Measurements from ENCODE around the gene IRAK1. TPM values are rescaled to one million over a fixed set of nuclear protein-coding genes. Genes with fewer than 3 reads are reported as not detected.

The IRAK1 gene
- total RNA-seq, 2 donors from 2014 or later: 75.3 to 92.5 TPM

DNA sequence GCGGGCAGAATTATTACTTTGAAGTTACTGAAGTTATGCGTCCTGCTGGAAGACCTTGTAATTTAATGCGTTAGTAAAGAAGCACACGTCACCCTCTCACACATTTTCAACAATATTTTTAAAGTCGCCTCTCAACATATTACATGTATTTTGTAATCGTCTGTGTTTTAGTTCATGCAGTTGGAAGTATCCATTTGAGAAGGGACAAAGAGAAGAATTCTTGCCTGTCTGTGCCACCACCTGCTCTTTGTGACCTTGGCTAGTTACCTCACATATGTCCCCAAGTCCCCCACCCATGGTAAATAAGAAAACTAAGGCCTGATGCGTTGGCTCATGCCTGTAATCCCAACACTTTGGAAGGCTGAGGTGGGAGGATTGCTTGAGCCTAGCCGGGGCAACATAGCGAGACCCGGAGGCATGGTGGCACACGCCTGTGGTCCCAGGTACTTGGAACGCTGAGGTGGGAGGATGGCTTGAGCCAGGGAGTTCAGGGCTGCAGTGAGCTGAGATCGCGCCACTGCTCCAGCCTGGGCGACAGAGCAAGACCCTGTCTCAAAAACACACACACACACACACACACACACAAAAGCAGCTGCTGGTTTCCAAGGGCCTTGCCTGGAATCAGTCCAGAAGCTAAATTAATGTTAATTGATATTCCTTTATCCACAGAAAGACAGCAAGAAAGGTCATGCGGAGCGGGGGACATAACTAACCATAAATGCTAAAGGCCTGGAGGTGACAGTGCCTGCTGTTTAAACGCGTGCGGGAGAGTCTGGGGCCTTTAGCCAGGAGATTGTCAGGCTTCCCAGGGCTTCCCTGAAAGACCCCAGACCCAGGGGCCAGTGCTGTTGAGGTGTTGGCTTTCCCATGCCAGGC is 46.3 kb downstream of the IRAK1 start:
- Mint-ChIP-seq H3K36me3 (ENCODE audit: low read depth) (peaks cover 2% of the 10 kb centered on the region), H3K27ac (peak overlapping the region; percentile 81), H3K27me3 (no peaks in the 10 kb centered on the region), H3K4me1 (peaks cover 13% of the 10 kb centered on the region), H3K4me3 (peak overlapping the region; percentile 85)
- DNase-seq: no peak
- H3K9me3 ChIP-seq (ENCODE audit: control insufficient read depth, low read length, poor library complexity, severe bottlenecking): no peaks in the 10 kb centered on the region
- no peak for ATAC-seq

DNA sequence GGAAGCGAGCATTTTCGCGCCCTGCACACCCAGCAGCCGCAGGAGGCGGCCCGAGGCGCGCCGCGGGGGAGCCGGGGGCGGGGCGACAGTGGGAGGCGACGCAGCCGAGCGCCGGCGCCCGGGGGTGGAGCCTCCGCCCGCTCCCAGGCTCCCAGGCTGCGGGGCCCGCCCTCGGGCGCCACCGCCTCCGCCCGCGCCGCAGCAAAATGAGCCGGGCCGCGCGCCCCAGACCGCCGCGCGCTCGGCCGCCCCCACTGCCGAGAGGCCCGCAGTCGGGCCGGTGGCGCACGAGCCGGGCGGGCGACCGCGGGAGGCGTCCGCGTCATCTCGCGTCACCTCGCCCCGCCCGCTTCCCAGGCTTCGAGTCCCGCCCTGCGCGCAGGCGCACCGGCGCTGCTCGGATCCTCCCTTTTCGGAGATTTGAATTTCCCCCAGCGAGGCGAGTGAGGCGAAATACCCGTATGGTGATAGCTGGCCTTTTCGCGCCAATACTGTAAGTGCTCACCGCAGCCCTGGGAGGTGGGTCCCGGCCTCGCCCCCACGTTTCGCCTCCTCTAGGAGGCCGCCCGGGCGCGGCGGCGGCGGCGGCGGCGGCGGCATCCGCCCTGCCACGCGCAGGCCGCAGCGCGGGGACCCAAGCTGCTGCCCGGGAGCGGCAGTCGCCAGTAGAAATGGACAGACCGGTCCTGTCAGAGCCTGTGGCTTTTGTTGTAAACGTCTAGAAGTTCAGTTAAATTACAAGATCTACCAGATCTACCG is 47.2 kb downstream of the IRAK1 start, which contains the start of gene TMEM187:
TMEM187 (plus strand) TSS at position 387 of the 759 bp plus-strand sequence. CDS start 9,309 bp downstream, outside the sequence.
- Mint-ChIP-seq H3K4me1 (peaks cover 20% of the 10 kb centered on the region), H3K27ac (peak within 1 kb of the TSS; percentile 99), H3K27me3 (no peaks in the 10 kb centered on the region), H3K4me3 (peak within 1 kb of the TSS; percentile 99), H3K36me3 (ENCODE audit: low read depth) (peaks cover 2% of the 10 kb centered on the region)
- peak; percentile 77 to 83 (median 81) for DNase-seq
- H3K9me3 ChIP-seq (ENCODE audit: control insufficient read depth, low read length, poor library complexity, severe bottlenecking): no peaks in the 10 kb centered on the region
- peak; percentile 62 for ATAC-seq

DNA sequence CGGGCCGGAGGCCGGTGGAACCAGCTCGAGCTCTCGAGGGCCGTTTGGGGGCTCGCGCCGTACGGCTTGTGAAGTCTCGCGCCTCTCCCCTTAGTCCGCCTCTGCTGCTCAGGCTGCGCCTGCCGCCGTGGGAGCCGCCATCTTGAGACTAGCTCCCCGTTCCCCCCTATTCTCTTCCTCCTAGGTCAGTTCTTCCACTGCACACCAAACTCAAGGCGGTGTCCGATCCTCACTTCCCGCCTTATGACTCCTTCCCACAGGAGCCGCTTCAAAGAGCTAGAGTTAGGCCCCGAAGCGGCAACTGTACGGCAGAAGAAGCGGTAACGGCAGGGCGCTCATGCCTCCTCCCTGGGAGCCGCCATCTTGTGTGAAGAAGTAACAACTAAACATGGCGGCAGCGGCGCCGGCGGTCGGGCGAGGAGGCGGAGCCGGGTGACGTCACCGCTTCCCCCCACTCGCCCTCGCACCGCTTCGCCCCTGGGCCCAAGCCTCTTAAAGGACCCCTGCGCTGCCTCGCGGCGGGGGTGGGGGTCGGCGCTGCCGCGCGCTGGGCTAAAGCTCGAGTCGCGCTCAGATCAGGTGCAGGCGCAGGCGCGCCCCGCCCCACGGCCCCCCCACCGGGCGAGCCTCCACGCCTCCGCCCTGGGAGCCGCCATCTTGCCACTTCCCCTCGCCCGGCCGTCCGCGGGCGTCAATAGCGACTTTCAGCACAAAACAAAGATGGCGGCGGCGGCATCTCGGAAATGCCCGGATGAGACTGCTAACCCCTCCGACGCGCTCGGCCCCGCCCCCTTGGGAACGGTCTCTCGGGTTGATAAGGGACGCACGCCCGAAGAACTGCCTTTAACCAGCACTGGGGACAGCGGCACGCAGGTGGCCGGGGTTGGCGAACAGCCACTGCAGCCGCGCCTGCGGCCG is 48.0 kb downstream of the IRAK1 start, which contains the start of gene HCFC1:
HCFC1 (minus strand) TSS at position 369 of the 918 bp plus-strand sequence. CDS start 978 bp downstream, outside the sequence.
- no peaks in the 10 kb centered on the region for H3K27me3 Mint-ChIP-seq
- H3K9me3 ChIP-seq (ENCODE audit: control insufficient read depth, low read length, poor library complexity, severe bottlenecking): no peaks in the 10 kb centered on the region
- ATAC-seq (peak; percentile 54), DNase-seq (peak; percentile 76 to 85 (median 79))
- H3K4me3 Mint-ChIP-seq: peak within 1 kb of the TSS; percentile 99
- H3K4me1 Mint-ChIP-seq: peaks cover 25% of the 10 kb centered on the region
- H3K36me3 Mint-ChIP-seq (ENCODE audit: low read depth): peaks cover 2% of the 10 kb centered on the region
- peak within 1 kb of the TSS; percentile 99 for H3K27ac Mint-ChIP-seq

DNA sequence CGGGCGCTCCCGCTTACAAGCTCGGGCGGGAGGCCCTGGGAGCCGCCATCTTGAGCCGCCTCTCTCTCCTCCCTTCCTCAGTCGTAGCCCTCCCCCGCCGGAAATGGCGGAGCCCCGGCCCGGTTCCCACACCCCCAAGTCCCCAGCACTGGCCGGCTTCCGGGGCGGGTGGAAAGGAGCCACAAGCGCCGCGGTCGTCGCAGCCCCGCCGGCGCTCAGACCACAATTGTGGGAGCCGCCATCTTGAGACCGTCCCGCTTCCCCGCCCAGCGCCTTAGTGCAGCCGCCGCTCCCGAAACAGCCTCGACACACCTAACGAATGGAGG is 48.6 kb downstream of the IRAK1 start:
- H3K9me3 ChIP-seq (ENCODE audit: control insufficient read depth, low read length, poor library complexity, severe bottlenecking): no peaks in the 10 kb centered on the region
- Mint-ChIP-seq H3K36me3 (ENCODE audit: low read depth) (peaks cover 2% of the 10 kb centered on the region), H3K27ac (peak overlapping the region; percentile 99), H3K4me1 (peaks cover 25% of the 10 kb centered on the region), H3K4me3 (peak overlapping the region; percentile 99), H3K27me3 (no peaks in the 10 kb centered on the region)
- DNase-seq: peak; percentile 76 to 81 (median 76)
- ATAC-seq: peak; percentile 57

DNA sequence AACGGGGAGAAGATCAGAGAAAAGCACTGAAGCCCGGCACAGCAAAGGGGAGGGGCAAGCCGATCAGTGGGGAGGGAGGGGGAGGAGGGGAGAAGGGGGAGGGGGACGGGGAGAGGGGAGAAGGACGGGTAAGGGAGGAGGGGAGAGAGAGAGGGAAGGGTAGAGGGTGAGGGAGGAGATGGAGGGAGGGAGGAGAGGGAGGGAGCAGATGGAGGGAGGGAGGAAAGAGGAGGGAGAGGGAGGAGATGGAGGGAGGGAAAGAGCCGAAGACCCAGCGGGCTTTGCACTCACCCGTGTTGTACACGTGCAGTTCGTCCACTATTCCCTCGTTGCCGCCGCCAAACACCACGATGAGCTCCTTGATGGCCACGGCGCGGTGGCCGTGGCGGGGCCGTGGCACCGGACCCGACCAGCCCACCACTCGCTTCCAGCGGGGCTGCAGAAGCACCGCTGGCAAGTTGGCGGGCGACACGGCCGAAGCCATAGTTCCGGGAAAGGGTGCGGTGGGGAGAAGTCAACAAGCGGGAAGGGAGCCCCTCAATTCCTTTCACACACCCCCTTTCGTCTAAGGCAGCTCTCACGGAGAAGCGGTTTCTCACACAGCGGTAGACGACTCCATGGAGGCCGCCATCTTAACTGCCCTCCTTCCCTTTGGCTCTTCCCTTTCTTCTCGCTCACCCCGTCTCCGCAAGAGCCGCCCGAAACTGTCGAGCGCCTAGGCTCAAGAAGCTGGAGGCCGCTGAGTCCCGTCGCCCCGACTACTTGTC is 49.2 kb downstream of the IRAK1 start:
- peaks cover 22% of the 10 kb centered on the region for H3K4me1 Mint-ChIP-seq
- peak; percentile 12 for ATAC-seq

DNA sequence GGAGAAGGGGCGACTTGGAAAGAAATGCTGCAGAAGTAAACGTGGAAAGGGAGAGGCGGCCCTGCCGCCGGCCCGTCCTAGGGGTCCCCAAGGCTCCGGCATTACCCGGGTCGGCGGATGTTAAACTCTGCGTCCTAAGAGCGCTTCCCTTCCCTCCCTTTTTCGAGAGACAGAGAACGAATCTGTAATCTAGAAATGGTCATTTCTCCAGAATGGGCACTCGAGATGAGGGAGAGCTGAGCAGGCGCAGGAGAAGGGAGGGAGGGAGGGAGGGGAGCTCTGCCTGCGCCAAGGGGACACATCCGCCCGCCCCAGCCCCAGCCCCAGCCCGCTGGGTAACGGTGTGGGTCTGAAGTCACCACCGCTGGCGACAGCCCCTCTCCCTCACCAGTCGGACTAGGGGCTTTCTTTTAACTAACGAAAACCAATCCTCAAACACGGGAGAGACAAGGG is 49.8 kb downstream of the IRAK1 start:
- Mint-ChIP-seq H3K27ac (peak overlapping the region; percentile 94), H3K4me1 (peaks cover 22% of the 10 kb centered on the region), H3K27me3 (no peaks in the 10 kb centered on the region), H3K36me3 (ENCODE audit: low read depth) (peaks cover 2% of the 10 kb centered on the region), H3K4me3 (peak overlapping the region; percentile 99)
- ATAC-seq: no peak
- DNase-seq: no peak
- no peaks in the 10 kb centered on the region for H3K9me3 ChIP-seq (ENCODE audit: control insufficient read depth, low read length, poor library complexity, severe bottlenecking)

More for the DNA sequence above, 49.2 kb downstream of the IRAK1 start:
- no peaks in the 10 kb centered on the region for H3K27me3 Mint-ChIP-seq
- peaks cover 2% of the 10 kb centered on the region for H3K36me3 Mint-ChIP-seq (ENCODE audit: low read depth)
- peak overlapping the region; percentile 99 for H3K4me3 Mint-ChIP-seq
- H3K27ac Mint-ChIP-seq: peak overlapping the region; percentile 99
- DNase-seq: no peak
- H3K9me3 ChIP-seq (ENCODE audit: control insufficient read depth, low read length, poor library complexity, severe bottlenecking): no peaks in the 10 kb centered on the region

DNA sequence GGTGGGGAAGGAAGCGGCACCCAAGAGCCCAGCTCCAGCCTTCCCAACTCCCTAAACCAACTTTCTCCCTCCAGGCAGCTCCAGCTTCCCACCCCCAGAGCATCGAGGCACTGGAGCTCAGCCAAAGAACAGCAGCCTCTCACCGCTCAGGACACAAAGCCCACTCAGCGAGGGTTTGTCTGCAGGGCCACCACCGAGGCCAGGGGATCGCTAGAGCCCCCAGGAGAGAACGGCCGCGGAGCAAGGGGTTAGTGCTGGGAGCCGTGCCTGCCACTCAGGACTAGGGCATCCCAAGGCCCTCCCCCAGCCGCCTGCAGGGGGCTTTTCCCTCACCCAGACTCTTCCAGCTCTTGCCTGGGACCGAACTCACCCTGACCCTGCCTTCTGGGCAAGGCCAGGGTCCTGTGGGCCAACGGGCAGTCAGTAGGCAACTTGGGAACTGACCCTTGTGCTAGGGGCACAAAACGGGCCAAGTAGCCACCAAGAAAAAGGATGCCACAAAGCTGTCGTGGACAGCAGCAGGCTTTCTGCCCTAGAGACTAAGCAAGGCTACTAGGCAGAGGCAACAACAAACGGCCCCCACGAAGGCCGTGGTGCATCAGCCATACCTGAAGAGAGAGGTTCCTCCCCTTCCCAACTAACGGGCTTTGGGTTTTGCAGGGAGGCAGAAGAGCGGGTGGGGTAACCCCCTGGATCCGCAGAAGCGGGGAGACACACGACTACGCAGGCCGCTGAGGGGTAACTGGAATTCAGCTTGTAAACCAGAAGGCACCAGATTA is 50.4 kb downstream of the IRAK1 start:
- H3K36me3 Mint-ChIP-seq (ENCODE audit: low read depth): peaks cover 2% of the 10 kb centered on the region
- peak overlapping the region; percentile 94 for H3K27ac Mint-ChIP-seq
- DNase-seq (no peak), ATAC-seq (no peak)
- H3K4me1 Mint-ChIP-seq: peaks cover 18% of the 10 kb centered on the region
- H3K9me3 ChIP-seq (ENCODE audit: control insufficient read depth, low read length, poor library complexity, severe bottlenecking): no peaks in the 10 kb centered on the region
- no peaks in the 10 kb centered on the region for H3K27me3 Mint-ChIP-seq
- H3K4me3 Mint-ChIP-seq: peak overlapping the region; percentile 99

DNA sequence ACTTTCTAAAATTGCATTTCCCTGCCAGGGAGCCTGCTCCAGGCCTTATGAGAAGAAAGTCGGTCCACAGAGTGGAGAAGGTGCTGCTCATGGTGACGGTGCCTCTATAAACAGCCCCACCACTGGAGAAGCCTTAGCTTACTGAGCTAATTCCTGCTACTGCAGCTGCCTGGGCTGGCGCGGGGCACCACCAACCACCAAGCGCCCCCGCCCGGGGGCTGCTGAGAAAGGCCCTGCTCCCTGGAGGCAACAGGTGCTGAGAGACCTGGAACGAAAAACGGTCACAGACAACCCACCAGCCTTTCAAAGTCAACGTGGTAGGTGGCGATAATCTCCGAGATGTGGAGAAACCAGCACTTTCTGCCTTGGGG is 51.0 kb downstream of the IRAK1 start:
- H3K36me3 Mint-ChIP-seq (ENCODE audit: low read depth): peaks cover 2% of the 10 kb centered on the region
- DNase-seq: peak in 1 of 3 donors; percentile 32
- H3K4me3 Mint-ChIP-seq: peak overlapping the region; percentile 99

DNA sequence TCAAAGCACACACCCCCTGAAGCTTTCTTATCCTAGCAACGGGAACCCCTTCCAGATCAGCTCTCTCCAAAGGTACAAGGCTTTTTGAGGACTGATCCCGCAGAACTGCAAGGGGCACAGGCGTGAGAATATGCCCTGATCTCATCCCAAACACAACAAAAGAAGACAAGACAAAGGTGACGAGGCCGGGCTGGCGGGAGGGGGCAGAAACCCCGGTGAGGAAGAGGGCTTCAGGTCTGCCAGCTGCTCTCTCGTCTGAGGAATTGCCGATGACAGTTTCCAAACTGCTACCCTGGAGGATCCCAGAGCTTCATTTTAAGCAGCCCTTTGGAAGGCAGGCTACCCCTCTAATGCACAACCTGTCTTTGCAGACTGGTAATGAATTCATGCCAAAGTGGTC is 51.4 kb downstream of the IRAK1 start:
- peak overlapping the region; percentile 94 for H3K27ac Mint-ChIP-seq
- peaks cover 2% of the 10 kb centered on the region for H3K36me3 Mint-ChIP-seq (ENCODE audit: low read depth)
- H3K4me1 Mint-ChIP-seq: peaks cover 14% of the 10 kb centered on the region
- ATAC-seq: no peak
- peak overlapping the region; percentile 99 for H3K4me3 Mint-ChIP-seq
- no peak for DNase-seq
- no peaks in the 10 kb centered on the region for H3K27me3 Mint-ChIP-seq
- H3K9me3 ChIP-seq (ENCODE audit: control insufficient read depth, low read length, poor library complexity, severe bottlenecking): no peaks in the 10 kb centered on the region

More for the DNA sequence above, 51.0 kb downstream of the IRAK1 start:
- peaks cover 15% of the 10 kb centered on the region for H3K4me1 Mint-ChIP-seq
- no peak for ATAC-seq
- no peaks in the 10 kb centered on the region for H3K27me3 Mint-ChIP-seq
- no peaks in the 10 kb centered on the region for H3K9me3 ChIP-seq (ENCODE audit: control insufficient read depth, low read length, poor library complexity, severe bottlenecking)
- peak overlapping the region; percentile 94 for H3K27ac Mint-ChIP-seq

DNA sequence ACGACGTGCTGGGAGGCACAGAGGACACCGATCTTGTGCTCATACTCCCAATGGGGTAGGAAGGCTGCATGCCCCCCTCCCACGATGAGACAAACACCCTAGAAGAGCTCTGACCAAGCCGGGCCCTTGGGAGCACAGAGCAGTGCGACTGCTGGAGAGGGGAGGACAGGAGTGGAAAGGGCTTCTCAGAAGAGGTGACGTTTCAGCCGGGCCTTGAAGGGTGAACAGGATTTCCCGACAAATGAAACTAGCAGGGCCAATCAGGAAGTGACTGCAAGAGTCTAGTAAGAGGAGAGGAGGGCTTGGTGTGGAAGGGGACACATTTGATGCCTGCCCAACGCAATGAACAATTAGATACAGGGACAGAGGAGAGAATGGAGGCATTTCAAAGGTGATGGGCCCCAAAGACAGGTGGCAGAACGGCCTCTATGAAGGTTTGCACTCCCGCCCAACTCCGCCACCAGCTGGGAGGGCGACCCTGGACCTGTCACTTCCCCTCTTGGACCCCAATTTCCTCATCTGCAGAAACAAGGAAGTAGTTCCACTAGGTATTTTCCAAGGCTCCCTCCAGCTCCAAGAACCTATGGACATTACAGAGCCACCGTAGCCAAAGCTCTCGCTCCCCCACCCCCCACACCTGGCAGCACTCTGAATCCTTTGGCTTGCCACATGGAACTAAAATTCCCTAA is 52.0 kb downstream of the IRAK1 start:
- no peaks in the 10 kb centered on the region for H3K9me3 ChIP-seq (ENCODE audit: control insufficient read depth, low read length, poor library complexity, severe bottlenecking)
- H3K4me3 Mint-ChIP-seq: peak overlapping the region; percentile 99
- DNase-seq (no peak), ATAC-seq (no peak)
- H3K36me3 Mint-ChIP-seq (ENCODE audit: low read depth): peaks cover 2% of the 10 kb centered on the region
- no peaks in the 10 kb centered on the region for H3K27me3 Mint-ChIP-seq
- peaks cover 11% of the 10 kb centered on the region for H3K4me1 Mint-ChIP-seq
- H3K27ac Mint-ChIP-seq: peak overlapping the region; percentile 94
